Body of pancreas (tissue), 4 donors: ENCODE data around the gene BCL11B.

ENCODE experiments used
- POLR2A ChIP-seq, 3 donors: fragments of 450-650 bp; IDR thresholded peaks; one replicate each; pipeline ENCODE4 v1.6.1; 2016; ENCODE audit warnings: antibody characterized with exemption in 3 of 3, mild to moderate bottlenecking in 2 of 3
- TF ChIP-seq, protein P1 (sequence below), 7 experiments: fragments of 450-650 bp in 4 of 7; fragments of 200-600 bp in 3 of 7; sonication (generic) in 3 of 7; IDR thresholded peaks; one replicate each; pipeline ENCODE4 v1.5.1; 2016 to 2019; ENCODE audit warnings: antibody characterized with exemption in 7 of 7

DNA sequence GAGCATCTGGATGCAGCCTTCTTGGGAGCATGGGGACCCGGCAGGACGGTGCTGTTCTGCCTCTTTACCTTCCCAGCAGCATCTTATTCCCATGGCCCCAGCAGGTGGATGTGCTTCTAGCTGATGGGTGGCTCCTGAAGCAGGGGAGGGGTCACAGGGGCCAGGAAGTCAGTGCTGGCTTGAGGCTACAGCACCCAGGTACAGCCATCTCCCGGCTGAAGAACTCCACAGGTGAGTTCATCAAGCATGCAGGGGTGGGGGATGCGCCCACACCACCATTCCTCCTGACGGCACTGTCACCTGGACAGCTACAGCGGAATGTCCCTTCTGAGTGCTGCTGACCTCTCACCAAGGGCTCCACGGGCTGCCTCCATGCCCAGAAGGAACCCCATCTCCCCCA, 57.3 kb downstream of the BCL11B start:
- TF ChIP-seq, protein P1, sequence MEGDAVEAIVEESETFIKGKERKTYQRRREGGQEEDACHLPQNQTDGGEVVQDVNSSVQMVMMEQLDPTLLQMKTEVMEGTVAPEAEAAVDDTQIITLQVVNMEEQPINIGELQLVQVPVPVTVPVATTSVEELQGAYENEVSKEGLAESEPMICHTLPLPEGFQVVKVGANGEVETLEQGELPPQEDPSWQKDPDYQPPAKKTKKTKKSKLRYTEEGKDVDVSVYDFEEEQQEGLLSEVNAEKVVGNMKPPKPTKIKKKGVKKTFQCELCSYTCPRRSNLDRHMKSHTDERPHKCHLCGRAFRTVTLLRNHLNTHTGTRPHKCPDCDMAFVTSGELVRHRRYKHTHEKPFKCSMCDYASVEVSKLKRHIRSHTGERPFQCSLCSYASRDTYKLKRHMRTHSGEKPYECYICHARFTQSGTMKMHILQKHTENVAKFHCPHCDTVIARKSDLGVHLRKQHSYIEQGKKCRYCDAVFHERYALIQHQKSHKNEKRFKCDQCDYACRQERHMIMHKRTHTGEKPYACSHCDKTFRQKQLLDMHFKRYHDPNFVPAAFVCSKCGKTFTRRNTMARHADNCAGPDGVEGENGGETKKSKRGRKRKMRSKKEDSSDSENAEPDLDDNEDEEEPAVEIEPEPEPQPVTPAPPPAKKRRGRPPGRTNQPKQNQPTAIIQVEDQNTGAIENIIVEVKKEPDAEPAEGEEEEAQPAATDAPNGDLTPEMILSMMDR (IDR thresholded peaks at IDR 0.05), result no peak
- no peak for TF ChIP-seq POLR2A (IDR thresholded peaks at IDR 0.05)
